ENCODE results near the gene ZNF678.
"Not testable (repeated sequence)": the region's sequence is repeated elsewhere in the genome, so short reads cannot be mapped to it uniquely, and the experiment has no call there.

ZNF678 gene

GRCh38 chr1:227607336-227607898 is 44.1 kb downstream of the ZNF678 start:
- no peak for DNase-seq

DNA sequence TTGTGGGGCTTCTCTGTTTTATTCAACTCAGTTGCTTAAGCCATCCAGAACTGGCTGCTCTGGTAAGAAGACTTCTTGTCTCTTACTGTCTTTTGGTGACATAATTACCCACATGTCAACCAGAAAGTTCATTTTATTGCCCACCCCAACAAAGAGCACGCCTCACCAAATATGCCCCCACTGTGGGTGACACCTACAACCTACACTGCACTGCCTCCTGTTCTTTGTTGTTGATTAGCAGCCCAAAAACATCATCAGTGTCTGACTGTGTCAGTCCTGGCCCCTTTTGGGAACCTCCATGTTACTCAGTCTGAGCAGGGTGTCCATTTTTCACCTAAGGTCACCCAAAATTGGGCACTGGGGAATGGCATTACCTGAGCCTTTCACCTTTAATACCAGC is 49.3 kb downstream of the ZNF678 start:
- DNase-seq: no peak

DNA sequence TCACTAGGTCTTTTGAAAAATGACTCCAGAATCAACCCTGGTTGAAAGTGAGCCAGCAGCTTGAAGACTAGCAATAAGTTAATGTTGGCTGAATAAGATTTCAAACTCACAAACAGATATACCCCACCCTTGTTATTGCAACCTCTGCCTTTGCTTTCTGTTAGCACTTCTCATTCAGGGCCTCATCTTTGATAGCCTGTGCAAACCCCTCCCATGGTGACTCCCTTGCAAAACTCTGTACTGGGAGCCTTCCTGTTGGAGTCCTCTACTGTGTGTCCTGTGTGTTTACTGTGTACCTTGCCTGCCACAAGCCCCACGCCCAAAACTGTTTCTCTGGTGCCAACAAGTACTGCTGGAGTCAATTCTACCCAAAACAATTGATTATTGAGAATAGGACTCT is 50.2 kb downstream of the ZNF678 start:
- DNase-seq: no peak

DNA sequence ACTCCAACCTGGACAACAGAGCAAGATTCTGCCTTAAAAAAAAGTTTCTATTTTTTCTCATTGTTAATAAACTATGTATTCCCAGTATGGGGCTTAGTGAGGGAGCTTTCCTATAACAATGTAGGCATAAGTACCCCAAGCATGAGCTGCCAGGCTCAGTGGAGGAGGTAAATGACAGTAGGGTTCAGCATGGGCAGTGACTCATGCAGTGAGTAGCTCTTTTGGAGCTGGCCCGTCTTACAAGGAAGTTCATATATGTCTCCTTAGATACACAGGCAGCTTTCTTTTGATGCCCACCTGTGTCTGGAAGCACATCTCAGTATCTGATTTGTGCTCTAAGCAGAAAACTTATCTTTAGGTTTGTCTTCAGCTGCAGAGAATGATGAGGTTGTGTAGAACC is 57.9 kb downstream of the ZNF678 start:
- DNase-seq: no peak

- DNase-seq: no peak
Observed at GRCh38 chr1:227622739-227623475, 59.6 kb downstream of the ZNF678 start.

GRCh38 chr1:227632325-227632724 is 69.0 kb downstream of the ZNF678 start:
- DNase-seq: no peak

DNA sequence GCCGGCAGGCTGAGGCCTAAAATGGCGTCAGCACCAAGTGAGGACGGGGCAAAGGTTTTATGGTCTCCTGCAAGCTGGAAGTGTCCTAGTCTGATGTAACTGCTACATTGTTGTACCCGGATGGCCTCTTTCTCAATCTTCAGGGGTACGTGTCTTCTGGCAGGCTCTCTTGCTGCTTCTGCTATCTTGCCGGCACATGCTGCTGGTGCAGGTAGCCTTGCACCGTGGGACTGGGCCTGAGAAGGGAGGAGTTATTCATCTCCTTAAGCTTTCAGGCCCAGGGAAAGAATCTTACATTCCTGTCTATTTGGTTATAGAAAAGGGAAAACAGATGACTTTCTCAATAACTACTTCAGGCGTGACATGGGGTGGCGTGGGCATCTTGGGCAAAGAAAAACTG is 72.2 kb downstream of the ZNF678 start:
- no peak for DNase-seq

DNA sequence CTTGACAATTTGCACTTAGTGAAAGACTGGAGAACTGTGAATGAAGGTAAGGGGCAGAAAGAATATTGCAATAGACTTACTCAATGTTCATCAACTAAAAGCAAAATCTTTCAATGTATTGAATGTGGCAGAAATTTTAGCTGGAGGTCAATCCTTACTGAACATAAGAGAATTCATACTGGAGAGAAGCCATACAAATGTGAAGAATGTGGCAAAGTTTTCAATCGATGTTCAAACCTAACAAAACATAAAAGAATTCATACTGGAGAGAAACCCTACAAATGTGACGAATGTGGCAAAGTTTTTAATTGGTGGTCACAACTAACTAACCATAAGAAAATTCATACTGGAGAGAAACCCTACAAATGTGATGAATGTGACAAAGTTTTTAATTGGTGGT is 91.1 kb downstream of the ZNF678 start:
- no peak for DNase-seq

DNA sequence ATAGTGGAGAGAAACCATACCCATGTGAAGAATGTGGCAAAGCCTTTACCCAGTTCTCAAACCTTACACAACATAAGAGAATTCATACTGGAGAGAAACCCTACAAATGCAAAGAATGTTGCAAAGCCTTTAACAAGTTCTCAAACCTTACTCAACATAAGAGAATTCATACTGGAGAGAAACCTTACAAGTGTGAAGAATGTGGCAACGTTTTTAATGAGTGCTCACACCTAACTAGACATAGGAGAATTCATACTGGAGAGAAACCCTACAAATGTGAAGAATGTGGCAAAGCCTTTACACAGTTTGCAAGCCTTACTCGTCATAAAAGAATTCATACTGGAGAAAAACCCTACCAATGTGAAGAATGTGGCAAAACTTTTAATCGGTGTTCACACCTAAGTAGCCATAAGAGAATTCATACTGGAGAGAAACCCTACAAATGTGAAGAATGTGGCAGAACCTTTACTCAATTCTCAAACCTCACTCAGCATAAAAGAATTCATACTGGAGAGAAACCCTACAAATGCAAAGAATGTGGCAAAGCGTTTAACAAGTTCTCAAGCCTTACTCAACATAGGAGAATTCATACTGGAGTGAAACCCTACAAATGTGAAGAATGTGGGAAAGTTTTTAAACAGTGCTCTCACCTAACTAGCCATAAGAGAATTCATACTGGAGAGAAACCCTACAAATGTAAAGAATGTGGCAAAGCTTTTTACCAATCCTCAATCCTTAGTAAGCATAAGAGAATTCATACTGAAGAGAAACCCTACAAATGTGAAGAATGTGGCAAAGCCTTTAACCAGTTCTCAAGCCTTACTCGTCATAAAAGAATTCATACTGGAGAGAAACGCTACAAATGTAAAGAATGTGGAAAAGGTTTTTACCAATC is 91.7 kb downstream of the ZNF678 start:
- no peak for DNase-seq

DNA sequence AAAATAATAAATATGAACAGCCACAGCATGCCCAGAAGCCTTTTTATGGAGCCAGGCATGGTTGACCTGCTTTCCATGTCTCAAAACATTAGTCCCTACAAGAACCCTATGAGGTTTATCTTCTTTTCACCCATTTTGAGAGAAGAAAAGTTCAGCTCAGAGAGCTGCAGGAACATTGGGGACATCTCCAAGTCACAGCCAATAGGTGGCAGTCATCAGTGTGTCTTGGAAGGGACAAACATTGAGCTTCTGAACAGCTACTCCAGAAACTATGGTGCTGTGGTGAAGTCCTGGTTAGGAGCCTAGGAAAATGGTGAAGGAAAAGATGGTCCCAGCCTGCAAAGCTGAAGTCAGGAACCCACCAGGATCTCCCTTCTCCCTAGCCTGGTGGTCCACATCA is 98.1 kb downstream of the ZNF678 start:
- no peak for DNase-seq

GRCh38 chr1:227662933-227663332 is 99.6 kb downstream of the ZNF678 start:
- DNase-seq: no peak

GRCh38 chr1:227666286-227666685 is 102.9 kb downstream of the ZNF678 start:
- no peak for DNase-seq

- DNase-seq: no peak
Observed at GRCh38 chr1:227673441-227673840, 110.1 kb downstream of the ZNF678 start.

- no peak for DNase-seq
Observed at GRCh38 chr1:227685807-227686206, 122.5 kb downstream of the ZNF678 start.

DNA sequence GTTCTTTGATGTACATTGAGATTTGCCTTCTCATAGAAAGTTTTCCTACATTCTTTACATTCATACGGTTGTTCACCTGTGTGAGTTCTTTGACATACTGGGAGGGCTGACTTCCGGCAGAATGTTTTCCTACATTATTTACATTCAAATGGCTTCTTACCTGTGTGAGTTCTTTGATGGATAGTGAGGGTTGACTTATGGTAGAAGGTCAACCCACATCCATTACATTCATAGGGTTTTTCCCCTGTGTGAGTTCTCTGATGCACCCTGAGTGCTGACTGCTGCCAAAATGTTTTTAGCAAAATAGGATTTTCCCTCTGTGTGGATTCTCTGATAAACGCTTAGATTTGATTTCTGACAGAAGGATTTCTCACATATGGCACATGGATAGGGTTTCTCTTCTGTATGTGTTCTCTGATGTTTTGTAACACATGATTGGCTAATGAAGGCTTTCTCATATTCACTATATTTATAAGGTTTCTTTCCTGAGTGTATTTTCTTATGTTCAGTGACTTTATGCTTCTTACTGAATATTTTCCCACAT is 134.0 kb downstream of the ZNF678 start:
- no peak for DNase-seq

DNA sequence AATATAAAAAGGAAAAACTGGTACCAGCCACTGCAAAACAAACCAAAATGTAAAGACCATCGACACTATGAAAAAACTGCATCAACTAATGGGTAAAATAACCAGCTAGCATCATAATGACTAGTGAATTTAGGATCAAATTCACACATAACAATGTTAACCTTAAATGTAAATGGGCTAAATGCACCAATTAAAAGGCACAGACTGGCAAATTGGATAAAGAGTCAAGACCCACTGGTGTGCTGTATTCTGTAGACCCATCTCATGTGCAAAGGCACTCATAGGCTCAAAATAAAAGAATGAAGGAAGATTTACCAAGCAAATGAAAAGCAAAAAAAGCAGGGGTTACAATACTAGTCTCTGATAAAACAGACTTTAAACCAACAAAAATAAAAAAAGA is 138.3 kb downstream of the ZNF678 start:
- not testable (repeated sequence) for DNase-seq

DNA sequence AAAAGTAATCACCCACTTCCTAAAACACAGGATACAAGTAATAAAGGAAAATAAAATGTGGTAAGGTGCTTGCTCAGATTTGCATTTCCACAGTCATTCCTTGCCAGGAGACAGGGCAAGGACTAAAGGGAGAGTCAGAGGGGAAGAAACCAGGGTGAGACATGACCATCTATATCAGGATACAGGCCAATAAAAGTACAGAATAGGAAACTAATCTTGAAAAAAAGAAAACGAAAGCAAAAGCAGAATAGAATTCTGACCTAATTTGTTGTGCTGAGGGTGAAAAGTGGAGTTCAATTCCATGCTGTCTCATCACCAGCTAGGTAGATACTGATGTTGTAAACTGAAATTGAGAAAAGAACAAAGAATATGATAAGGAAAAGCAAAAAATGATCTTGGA is 144.5 kb downstream of the ZNF678 start:
- no peak for DNase-seq

DNA sequence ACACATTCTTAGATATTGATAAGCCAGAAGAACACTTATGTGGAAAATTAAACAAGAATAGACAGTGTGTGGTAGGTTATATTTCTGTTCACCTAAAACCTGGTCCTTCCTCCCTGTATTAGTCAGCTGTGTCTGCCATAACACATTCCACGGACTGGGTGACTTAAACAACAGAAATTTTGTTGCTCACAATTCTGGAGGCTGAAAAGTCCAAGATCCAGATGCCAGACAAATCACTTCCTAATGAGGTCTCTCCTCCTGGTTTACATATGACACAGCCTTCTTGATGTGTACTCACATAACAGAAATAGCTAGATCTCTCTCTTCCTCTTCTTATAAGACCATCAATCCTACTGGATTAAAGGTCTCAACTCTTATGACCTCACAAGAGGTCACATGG is 146.1 kb downstream of the ZNF678 start:
- no peak for DNase-seq

- DNase-seq: not testable (repeated sequence)
Observed at GRCh38 chr1:227710474-227710873, 147.1 kb downstream of the ZNF678 start.

GRCh38 chr1:227712648-227713047 is 149.3 kb downstream of the ZNF678 start:
- DNase-seq: no peak

- DNase-seq: no peak
Observed at GRCh38 chr1:227718932-227719331, 155.6 kb downstream of the ZNF678 start.

DNA sequence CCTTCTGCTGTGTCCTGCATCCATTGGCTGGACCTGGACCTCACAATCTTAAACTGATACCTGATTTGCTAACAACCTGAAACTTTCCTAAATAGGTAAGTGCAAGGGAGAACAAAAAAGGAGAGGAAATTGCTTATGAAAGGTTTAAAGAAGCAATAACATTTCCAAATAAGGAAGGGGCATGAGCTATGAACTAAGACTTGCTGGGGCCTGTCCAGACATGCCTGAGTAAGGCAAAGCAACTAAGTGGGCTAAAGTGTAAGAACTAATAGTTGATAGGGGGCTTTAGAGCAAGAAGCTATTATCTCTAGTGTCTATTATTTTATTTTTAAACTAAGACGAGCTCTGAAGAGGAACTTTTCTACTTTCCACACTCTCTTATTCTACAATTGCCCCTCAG is 160.1 kb downstream of the ZNF678 start:
- DNase-seq: no peak

DNA sequence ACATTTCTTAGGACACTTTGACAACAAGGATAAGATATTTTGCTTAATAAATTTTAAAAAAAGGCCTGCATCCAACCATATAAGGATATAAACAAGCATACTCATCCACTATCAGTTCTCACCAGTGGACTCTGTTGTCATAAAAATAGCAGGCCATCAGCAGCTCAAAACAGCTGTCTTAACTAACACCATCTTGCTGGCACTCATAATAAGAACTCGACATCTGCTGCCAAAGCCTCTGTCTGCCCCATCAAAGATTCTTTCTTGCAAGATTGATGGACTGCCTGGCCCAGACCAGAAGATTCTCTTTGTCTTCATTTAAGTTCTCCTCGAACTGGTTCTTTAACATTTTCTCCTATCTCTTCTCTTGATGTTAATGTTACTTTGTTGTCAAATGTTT is 161.7 kb downstream of the ZNF678 start:
- no peak for DNase-seq

GRCh38 chr1:227726318-227726717 is 163.0 kb downstream of the ZNF678 start:
- no peak for DNase-seq
